ENCODE results near the gene AAK1.

- no peak for TF ChIP-seq CTCF (IDR thresholded peaks at IDR 0.05; ENCODE audit: insufficient read depth, low read length, poor library complexity, severe bottlenecking)
- no peak for TF ChIP-seq EZH2phosphoT487 (conservative IDR thresholded peaks at IDR 0.05; ENCODE audit: low read length)
These were observed 15.1 kb downstream of the AAK1 start for GRCh38 chr2:69628325-69629021.
